ENCODE measurements around the gene SLC25A40.
"Not testable (repeated sequence)": the region's sequence is repeated elsewhere in the genome, so short reads cannot be mapped to it uniquely, and the experiment has no call there.

Gene SLC25A40

DNA sequence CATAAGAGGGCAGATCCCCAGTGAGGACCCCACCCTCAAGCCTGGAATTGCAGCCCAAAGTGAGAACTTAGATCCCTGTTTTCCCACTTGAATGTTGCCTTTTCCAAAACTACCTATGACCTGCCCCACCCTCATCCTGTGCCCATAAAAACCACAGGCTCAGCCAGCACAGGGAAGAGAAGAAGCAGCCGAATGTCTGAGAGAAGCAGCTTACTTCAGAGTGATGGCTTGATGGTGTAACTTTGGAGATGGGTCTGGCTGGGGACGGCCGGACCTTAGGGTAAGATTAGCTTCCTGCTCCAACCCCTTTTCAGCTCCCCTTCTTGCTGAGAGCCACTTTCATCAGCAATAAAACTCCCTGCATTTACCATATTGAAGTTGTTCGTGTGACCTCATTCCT, 5.7 kb downstream of the SLC25A40 start:
- DNase-seq: no peak

DNA sequence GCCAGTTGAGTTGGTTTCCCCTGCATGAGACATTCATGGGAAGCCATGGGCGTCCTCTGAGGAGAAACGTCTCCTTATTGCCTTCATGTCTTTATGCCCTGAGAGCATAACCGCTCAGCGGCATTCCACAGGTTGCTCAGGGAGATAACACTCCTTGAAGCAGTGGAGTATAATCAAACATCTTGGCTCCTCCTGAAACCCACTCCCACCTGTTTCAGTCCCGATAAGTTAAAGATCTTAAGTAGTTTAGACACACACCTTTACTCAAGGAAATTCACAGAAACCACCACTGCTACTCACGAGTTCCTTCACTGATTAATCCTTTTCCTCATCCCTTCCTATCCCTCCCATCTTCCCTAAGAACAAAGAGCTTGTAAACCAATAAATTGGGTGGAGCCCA, 9.6 kb downstream of the SLC25A40 start:
- DNase-seq: not testable (repeated sequence)

DNA sequence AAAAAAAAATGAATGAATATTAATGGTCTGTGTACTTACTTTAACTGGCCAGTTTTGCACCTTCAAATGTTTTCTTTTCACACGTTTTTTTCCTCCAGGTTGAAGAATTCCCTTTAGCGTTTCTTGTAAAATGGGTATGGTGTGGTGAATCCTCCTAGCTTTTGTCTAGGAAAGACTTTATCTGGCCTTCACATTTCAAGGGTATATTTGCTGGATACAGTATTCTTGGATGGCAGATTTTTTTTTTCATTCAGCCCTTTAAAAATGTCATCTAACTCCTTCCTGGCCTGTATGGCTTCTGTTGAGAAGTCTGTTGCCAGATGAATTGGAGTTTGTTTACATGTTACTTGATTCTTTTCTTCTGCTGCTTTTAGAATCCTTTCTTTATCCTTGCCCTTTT, 10.1 kb downstream of the SLC25A40 start:
- no peak for DNase-seq

DNA sequence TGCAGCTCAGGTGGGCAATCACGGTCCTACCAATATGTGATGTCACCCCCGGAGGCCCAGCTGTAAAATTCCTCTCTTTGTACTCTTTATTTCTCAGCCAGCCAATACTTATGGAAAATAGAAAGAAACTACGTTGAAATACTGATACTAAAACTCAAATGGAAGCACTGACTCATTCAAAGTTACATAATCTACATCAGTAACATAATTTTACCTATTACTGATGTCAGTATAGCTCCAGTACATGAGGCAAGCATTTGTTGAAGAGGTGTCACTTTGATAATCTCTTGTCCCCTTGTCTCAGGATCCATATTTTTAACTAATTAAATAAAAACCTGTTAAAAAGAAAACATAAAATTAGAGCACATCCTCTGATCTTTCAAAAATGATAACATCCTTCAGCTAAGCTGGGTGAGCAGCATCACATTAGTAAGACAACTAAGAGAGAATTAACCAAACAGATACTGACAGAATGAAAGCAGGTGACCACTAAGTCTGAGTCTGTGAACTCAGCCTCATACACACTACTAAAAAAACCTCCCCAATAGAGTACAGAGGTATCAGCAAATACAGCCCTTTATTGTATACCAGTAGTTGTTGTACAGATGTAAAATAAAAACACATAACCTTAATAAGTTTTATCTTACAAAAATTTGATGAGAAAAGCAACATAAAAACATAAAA, 17.6 kb downstream of the SLC25A40 start:
- no peak for DNase-seq

GRCh38 chr7:87853237-87853864, 22.8 kb downstream of the SLC25A40 start:
- DNase-seq: no peak

DNA sequence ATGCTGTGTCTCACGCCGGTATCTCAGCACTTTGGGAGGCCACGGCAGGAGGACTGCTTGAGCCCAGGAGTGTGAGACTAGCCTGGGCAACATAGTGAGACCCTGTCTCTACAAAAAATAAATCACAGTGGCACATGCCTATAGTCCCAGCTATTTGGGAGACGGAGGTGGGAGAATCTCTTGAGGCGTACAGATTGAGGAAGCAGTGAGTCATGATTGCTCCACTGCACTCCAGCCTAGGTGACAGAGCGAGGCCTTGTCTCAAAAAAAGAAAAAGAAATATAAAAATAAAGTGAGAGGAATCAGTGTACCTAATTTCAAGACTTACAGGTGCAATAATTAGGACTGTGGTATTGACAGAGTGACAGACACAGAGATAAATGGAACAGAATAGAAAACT, 23.9 kb downstream of the SLC25A40 start:
- no peak for DNase-seq

- no peak for DNase-seq
Observed at GRCh38 chr7:87850836-87851593, 25.1 kb downstream of the SLC25A40 start.

DNA sequence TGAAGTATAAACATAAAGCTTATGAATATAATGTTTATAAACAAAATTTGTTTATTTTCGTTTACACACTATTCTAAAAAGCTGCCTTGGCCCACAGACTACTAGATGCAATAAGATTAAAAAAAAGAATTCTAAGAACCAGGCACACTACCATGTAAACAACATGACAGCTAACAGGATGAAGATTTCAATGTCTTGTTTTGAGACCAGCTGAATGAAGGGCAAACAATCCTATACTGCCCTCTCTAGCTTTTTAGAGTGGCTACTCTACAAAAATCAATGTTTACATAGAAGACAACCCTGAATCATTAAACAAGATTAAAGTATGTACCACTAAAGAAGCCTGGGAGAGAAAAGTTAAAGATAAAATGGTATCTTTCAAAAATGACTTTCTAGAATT, 38.6 kb downstream of the SLC25A40 start:
- DNase-seq: no peak

- no peak for DNase-seq
Observed at GRCh38 chr7:87833130-87833529, 43.0 kb downstream of the SLC25A40 start.

DNA sequence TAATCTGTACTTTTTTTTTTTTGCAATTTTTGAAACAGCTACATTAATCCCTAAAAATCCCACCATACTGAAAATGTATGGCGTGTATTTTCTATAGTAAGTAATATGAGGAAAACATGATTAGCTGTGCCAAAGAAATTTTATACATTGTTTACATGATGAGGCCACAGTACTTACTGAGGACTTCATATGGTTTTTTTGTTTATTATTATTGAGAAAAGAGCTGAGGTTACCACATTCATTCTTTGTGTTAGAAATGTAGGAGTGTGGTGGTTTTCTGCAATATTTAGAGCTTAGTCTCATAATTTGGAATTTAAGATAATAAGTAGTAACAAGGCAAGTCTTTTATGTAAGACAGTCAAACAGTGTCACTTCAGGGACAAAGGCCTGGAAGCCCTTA, 45.1 kb downstream of the SLC25A40 start:
- DNase-seq: no peak

DNA sequence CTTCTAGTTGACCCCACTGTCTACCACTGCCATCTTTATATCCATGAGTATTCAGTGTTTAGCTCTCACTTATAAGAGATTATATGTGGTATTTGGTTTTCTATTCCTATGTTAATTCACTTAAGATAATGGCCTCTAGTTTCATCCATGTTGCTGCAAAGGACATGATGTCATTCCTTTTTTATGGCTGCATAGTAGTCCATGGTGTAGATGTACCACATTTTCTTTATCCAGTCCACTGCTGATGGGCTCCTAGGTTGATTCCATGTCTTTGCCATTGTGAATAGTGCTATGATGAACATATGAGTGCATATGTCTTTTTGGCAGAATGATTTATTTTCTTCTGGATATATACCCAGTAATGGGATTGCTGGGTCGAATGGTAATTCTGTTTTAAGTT, 47.8 kb downstream of the SLC25A40 start:
- not testable (repeated sequence) for DNase-seq

GRCh38 chr7:87825369-87825768, 50.8 kb downstream of the SLC25A40 start:
- not testable (repeated sequence) for DNase-seq

- DNase-seq: not testable (repeated sequence)
Observed at GRCh38 chr7:87822056-87822455, 54.1 kb downstream of the SLC25A40 start.

- no peak for DNase-seq
Observed at GRCh38 chr7:87818336-87818735, 57.8 kb downstream of the SLC25A40 start.

DNA sequence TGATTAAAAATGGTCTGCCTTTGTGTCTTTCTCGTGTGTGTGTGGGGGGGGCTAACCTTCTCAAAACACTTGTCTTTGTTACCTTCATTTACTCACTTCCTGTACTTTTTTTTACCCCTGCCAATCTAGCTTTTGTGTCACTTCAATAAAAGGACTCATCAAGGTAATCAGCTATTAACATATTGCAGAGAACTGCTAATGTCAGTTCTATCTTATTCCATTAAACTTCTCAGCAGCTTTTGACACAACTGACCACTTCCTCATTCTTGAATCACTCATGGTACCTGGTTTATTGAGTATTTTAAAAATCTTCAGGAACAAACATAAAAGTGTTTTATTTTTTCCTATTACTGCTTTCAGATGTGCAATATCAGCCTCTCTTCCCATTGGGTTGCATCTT, 59.8 kb downstream of the SLC25A40 start:
- DNase-seq: no peak

DNA sequence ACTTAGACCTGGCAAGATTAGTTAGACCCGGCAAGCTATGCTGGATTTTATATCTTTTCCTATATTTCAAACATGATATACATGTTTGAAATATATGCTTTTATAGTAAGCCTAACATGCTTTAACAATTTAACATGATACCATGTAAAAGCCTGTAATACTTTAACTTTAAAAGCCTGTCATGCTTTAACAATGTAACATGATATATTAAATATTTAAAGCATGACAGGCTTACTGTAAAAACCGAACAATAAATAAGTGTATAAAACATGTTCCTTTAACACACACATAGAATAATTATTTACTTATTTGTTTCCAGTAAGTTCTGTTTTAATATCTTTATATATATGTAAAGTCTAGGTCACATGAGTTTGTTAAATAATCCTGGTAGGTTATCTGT, 65.4 kb downstream of the SLC25A40 start:
- no peak for DNase-seq

DNA sequence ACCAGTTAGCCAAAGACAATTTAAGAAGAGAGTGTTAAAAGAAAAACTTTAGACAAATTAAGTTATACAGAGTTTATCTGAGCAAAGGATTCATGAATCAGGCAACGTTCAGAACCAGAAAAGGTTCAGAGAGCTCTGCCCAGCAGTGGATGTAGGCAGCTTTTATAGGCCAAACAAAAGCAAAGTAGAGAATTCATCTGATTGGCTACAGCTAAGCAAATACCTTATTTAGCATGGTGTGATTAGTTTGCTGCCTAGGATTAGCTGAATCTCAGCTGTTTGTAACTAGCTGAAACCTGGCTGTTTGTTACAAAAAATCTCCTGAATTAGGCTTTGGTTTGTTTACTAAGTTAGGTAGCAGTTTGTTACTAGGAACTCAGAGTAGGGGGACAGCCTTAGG, 66.0 kb downstream of the SLC25A40 start:
- no peak for DNase-seq

- DNase-seq: no peak
Observed at GRCh38 chr7:87806150-87806549, 70.0 kb downstream of the SLC25A40 start.

- no peak for DNase-seq
Observed at GRCh38 chr7:87797798-87798403, 78.3 kb downstream of the SLC25A40 start.

- no peak for DNase-seq
Observed at GRCh38 chr7:87797395-87797794, 78.8 kb downstream of the SLC25A40 start.

DNA sequence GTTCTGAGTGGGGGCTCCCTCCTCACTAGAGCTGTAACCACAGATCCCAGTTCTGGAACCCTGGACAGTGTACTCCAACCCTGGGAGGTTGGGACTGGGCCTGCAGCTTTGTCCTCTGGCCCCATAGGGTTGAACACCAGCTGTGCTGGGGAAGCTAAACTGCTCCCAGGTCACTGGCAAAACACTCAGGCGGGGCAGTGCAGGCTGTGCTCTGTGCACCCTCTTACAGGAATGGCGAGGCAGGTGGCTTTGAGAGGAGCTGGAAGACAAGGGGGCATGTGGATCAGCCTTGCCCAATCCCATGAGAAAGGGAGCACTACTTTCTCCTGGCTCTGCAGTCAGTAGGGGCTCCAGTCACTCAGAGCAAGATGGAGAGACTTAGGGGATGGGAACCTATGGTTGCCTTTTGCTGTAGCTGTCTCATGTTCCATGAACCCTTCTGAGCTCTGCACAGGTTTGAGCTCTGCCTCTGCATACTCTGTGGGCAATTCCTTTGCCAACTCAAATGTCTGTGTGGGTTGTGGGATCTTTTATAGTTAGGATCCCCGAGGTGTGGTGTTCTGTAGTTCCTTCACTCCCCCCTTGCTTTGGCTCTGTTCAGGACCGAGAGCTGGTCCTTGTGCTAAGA, 90.7 kb downstream of the SLC25A40 start:
- no peak for DNase-seq

GRCh38 chr7:87784424-87784823, 91.7 kb downstream of the SLC25A40 start:
- no peak for DNase-seq

Measured in left hindlimb (tissue), 1 donor.